Measurements from ENCODE around the gene NAA16. TPM values are rescaled to one million over a fixed set of nuclear protein-coding genes. Genes with fewer than 3 reads are reported as not detected.
A peak's percentile ranks its signal among the peaks of the same experiment; 100 is the strongest.

The NAA16 gene
- 10 to 100 TPM; 13.8 to 22.0 (median 14.9) TPM for total RNA-seq

DNA sequence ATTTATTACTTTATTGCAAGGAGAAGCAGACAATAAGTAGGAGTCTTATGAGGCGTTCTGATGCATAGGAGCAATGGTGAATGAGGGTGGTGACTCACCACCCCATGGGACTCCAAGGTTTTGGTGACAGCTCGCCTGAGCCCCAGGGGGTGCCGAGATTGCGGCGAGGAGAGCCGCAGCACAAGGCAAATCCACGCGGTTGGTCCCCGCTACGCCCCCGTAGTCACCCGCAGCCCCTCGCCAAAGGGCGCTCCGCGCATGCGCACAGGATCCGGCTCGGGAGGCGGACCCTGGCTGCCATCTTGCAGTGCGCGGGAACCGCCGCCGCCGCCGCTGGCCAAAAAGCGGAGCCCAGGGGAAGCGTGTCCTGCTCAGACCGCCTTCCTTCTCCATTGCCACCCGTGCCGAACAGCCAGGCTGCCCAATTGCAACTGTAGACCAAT, at the start of gene NAA16:
Gene NAA16 (plus strand): TSS at position 305 of the 443 bp plus-strand sequence. CDS start 262 bp downstream, outside the sequence.
- intact Hi-C loops (cut with DNase I): loop anchor here (5.0 kb wide), 1 partner anchor 49 kb away; the partner anchor contains the start of gene MTRF1
- WGBS: 0% methylated on average over 25 of the region's 32 CpGs
- Histone ChIP-seq H3K27me3 (no peaks in the 10 kb centered on the region), H3K4me1 (peaks cover 20 to 39% (median 38%) of the 10 kb centered on the region in 4 donors), H3K9me3 (no peaks in the 10 kb centered on the region), H3K27ac (replicated peaks in 1 of 4) (peak within 1 kb of the TSS; percentile 91 to 97 (median 94)), H3K4me3 (peak within 1 kb of the TSS; percentile 87 to 98 (median 92)), H3K36me3 (no peaks in the 10 kb centered on the region)
- TF ChIP-seq, protein P1, sequence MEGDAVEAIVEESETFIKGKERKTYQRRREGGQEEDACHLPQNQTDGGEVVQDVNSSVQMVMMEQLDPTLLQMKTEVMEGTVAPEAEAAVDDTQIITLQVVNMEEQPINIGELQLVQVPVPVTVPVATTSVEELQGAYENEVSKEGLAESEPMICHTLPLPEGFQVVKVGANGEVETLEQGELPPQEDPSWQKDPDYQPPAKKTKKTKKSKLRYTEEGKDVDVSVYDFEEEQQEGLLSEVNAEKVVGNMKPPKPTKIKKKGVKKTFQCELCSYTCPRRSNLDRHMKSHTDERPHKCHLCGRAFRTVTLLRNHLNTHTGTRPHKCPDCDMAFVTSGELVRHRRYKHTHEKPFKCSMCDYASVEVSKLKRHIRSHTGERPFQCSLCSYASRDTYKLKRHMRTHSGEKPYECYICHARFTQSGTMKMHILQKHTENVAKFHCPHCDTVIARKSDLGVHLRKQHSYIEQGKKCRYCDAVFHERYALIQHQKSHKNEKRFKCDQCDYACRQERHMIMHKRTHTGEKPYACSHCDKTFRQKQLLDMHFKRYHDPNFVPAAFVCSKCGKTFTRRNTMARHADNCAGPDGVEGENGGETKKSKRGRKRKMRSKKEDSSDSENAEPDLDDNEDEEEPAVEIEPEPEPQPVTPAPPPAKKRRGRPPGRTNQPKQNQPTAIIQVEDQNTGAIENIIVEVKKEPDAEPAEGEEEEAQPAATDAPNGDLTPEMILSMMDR (IDR thresholded peaks at IDR 0.05): no peak
- TF ChIP-seq POLR2A (IDR thresholded peaks at IDR 0.05; ENCODE audit: low read depth): peak; percentile 64
- peak; percentile 90 to 93 for TF ChIP-seq POLR2AphosphoS5 (IDR thresholded peaks at IDR 0.05)
- DNase-seq (ENCODE audit: extremely low spot score): peak; percentile 96

DNA sequence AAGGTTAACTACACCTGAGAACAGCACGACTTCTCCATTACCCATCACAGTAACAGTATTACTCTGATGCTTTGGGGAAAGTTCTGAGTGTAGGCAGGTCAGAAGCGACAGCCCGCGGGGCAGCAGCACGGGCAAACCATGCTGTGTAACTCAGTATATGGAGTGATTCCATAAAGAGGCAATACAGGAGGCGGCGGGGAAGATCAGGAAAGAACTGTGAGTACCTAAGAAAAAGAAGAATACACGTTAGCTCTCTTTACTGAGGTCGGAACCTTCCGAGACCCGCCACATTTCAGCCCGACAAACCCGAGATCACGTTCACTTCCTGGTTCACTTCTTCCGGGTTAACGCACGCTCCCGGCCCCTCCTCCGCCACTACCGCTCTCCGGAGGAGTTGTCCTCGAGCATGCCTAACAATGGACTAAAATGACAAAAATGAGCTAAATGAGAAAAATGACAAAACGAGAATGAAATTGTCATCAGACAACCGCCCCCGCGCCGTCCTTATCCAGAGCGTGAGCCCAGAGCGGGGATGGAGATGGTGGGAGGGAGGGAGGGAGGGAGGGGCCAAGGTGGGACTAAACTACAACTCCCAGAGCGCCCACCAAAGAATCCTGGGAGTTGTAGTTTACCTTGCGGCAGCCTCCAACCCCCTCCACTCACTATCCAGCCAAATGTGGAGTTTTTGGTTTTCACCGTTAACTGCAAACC, 47.7 kb upstream of the NAA16 start, which contains the start of gene MTRF1:
Gene MTRF1 (minus strand): TSS at position 316 of the 711 bp plus-strand sequence. CDS start 2,669 bp downstream, outside the sequence.
- DNase-seq (ENCODE audit: extremely low spot score): peak; percentile 92
- Histone ChIP-seq H3K27ac (replicated peaks in 1 of 4) (peak within 1 kb of the TSS; percentile 81 to 84 (median 84)), H3K36me3 (peaks cover 0 to 28% (median 14%) of the 10 kb centered on the region in 4 donors), H3K27me3 (no peaks in the 10 kb centered on the region), H3K4me3 (peak within 1 kb of the TSS; percentile 63 to 83 (median 72)), H3K4me1 (peaks cover 6 to 11% (median 7%) of the 10 kb centered on the region in 4 donors), H3K9me3 (peaks cover 0 to 3% (median 0%) of the 10 kb centered on the region in 4 donors)
- 1% methylated on average over 32 of the region's 32 CpGs for WGBS
- TF ChIP-seq POLR2AphosphoS5 (IDR thresholded peaks at IDR 0.05): peak; percentile 54 to 71
- no peak for TF ChIP-seq POLR2A (IDR thresholded peaks at IDR 0.05; ENCODE audit: low read depth)
- intact Hi-C loops (cut with DNase I): loop anchor here (5.0 kb wide), 2 partner anchors 49 to 66 kb away; partner anchors contain the start of gene NAA16

DNA sequence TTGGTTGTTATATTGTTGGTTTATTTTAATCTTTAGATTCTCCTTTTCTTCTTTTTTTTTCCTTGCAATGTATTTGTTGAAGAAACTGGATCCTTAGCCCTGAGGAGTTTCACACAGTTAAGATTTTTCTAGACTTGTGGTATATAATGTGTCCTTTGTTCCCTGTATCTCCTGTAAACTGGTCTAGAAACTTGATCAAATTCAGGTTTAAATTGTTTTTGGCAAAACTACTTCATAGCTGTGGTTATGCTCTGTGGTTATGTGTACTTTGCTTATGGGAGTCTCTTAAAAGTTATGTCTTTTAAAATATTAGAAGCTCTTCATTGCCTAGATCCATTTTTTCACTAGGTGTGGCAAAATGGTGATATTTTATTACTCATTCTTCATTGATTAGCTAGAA, 44.0 kb upstream of the NAA16 start:
- intact Hi-C loops (cut with DNase I): no loop called here
- TF ChIP-seq, protein P1 (IDR thresholded peaks at IDR 0.05): no peak
- TF ChIP-seq POLR2AphosphoS5 (IDR thresholded peaks at IDR 0.05) (no peak), EP300 (IDR thresholded peaks at IDR 0.05) (no peak), POLR2A (IDR thresholded peaks at IDR 0.05; ENCODE audit: low read depth) (no peak)
- Histone ChIP-seq H3K4me3 (no peak overlapping the region), H3K9me3 (peaks cover 0 to 5% (median 0%) of the 10 kb centered on the region in 4 donors), H3K36me3 (no peaks in the 10 kb centered on the region), H3K27me3 (no peaks in the 10 kb centered on the region), H3K27ac (replicated peaks in 1 of 4) (no peak overlapping the region), H3K4me1 (peaks cover 6 to 11% (median 7%) of the 10 kb centered on the region in 4 donors)
- no peak for DNase-seq (ENCODE audit: extremely low spot score)

DNA sequence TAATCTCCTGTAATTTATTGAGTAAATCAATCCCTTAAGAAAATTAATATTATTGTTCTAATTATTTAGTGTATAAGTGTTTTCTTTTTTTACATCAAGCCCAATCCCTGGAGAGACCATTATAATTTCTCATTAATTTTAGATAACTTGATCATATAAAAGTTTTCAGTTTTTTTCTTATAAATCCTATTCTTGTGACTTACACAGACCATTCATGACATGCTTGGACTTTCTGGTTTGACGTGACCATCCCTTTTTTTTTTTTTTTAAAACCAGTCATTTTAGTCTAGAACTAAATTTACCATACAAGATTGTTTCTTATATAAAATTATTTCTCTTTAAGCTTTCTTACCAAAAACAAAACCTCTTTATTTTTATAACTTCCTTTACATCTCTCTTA, 42.3 kb upstream of the NAA16 start:
- 6% methylated on average over 1 of the region's 1 CpG for WGBS
- peaks cover 0 to 5% (median 0%) of the 10 kb centered on the region in 4 donors for H3K9me3 ChIP-seq
- peaks cover 0 to 2% (median 0%) of the 10 kb centered on the region in 4 donors for H3K4me1 ChIP-seq
- no peaks in the 10 kb centered on the region for H3K36me3 ChIP-seq
- no peaks in the 10 kb centered on the region for H3K27me3 ChIP-seq
- no peak overlapping the region for H3K27ac ChIP-seq (replicated peaks in 1 of 4)
- DNase-seq (ENCODE audit: extremely low spot score): no peak
- no peak overlapping the region for H3K4me3 ChIP-seq
- TF ChIP-seq EP300 (IDR thresholded peaks at IDR 0.05) (no peak), POLR2A (IDR thresholded peaks at IDR 0.05; ENCODE audit: low read depth) (no peak)
- intact Hi-C loops (cut with DNase I): no loop called here

DNA sequence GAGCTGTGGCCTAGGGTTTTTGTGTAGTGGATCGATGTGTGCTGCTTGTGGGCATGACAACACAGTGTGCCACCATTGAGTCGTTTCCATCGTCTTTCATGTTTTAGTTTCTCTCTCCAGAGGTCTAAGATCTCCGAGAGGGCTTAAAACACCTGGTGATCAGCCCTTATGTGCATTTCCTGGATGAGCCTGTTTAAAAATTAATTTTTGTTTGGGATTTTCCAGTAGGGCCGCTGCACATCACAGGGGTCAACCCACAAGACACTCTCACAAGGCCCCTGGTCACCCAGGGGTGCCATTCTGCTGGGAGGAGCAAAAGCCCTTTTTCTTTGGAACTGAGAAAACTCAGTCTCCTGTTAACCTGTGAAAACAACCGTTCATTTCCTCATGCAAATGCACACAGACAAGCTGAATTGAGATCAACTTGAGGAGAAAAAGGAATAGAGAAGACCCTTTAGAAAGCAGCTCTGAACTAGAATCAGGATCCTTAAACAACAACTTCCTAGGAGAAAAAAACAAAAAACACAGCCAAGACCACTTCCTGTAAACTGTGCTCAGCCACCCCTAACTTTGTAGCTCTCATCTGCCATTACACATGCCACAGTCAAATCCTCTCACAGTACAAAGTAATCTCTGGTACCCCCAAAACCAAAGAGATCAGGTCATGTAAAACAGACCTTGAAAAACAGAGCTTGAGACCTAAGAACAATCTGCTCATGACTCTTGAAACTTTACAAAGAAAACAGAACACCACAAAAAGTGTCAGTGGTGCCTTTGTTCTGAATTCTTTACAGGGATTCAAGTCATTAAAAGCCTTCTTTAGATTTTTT, 39.4 kb upstream of the NAA16 start:
- Histone ChIP-seq H3K27ac (replicated peaks in 1 of 4) (no peak overlapping the region), H3K4me3 (no peak overlapping the region), H3K36me3 (no peaks in the 10 kb centered on the region), H3K9me3 (peaks cover 0 to 5% (median 0%) of the 10 kb centered on the region in 4 donors), H3K27me3 (no peaks in the 10 kb centered on the region), H3K4me1 (no peaks in the 10 kb centered on the region)
- 84% methylated on average over 6 of the region's 6 CpGs for WGBS
- DNase-seq (ENCODE audit: extremely low spot score): no peak
- intact Hi-C loops (cut with DNase I): no loop called here
- TF ChIP-seq, protein P1 (IDR thresholded peaks at IDR 0.05): no peak
- TF ChIP-seq EP300 (IDR thresholded peaks at IDR 0.05) (no peak), POLR2A (IDR thresholded peaks at IDR 0.05; ENCODE audit: low read depth) (no peak), POLR2AphosphoS5 (IDR thresholded peaks at IDR 0.05) (no peak)
